ENCODE results near the gene BPGM. TPM values are rescaled to one million over a fixed set of nuclear protein-coding genes. Genes with fewer than 3 reads are reported as not detected.

The BPGM gene
- total and polyA plus RNA-seq, 2 experiments from 2014 or later, result 16.9 TPM

GRCh38 chr7:134694767-134695166 lies 48.1 kb downstream of the BPGM start (continued):
- TF ChIP-seq ZNF462 (CRISPR knock-in tag; IDR thresholded peaks at IDR 0.05) (no peak), ZNF114 (CRISPR knock-in tag; IDR thresholded peaks at IDR 0.05) (no peak), EZH2phosphoT487 (IDR thresholded peaks at IDR 0.05; ENCODE audit: unreplicated experiment) (no peak), JUNB (IDR thresholded peaks at IDR 0.05; ENCODE audit: unreplicated experiment) (no peak), STAT1 (IDR thresholded peaks at IDR 0.05; ENCODE audit: unreplicated experiment) (no peak)

GRCh38 chr7:134695321-134695860 lies 48.7 kb downstream of the BPGM start:
- Histone ChIP-seq H2AFZ (no peak overlapping the region), H3K9me2 (ENCODE audit: insufficient read depth) (no peaks in the 10 kb centered on the region), H3K4me3 (no peak overlapping the region), H4K20me1 (replicated peaks; ENCODE audit: insufficient read depth) (no peaks in the 10 kb centered on the region), H3K36me3 (ENCODE audit: insufficient read depth) (no peaks in the 10 kb centered on the region), H3K27me3 (ENCODE audit: insufficient read depth) (no peaks in the 10 kb centered on the region), H3K79me2 (replicated peaks; ENCODE audit: insufficient read depth) (no peaks in the 10 kb centered on the region), H3K27ac (ENCODE audit: low read depth) (no peak overlapping the region), H3K4me2 (no peak overlapping the region), H3F3A (replicated peaks; ENCODE audit: low read depth) (no peaks in the 10 kb centered on the region), H3K4me1 (ENCODE audit: insufficient read depth) (peaks cover 11% of the 10 kb centered on the region)
- Mint-ChIP-seq H3K27ac (no peak overlapping the region), H3K36me3 (ENCODE audit: low read depth) (no peaks in the 10 kb centered on the region), H3K9me3 (no peaks in the 10 kb centered on the region), H3K4me3 (no peak overlapping the region), H3K4me1 (peaks cover 14% of the 10 kb centered on the region), H3K27me3 (ENCODE audit: insufficient read depth, low read depth, poor library complexity) (peaks cover 13% of the 10 kb centered on the region)
- DNase-seq (ENCODE audit: low spot score), result no peak
- ATAC-seq, result no peak
- no peak for TF ChIP-seq REST (IDR thresholded peaks at IDR 0.05; ENCODE audit: unreplicated experiment)
- TF ChIP-seq EZH2phosphoT487 (IDR thresholded peaks at IDR 0.05; ENCODE audit: unreplicated experiment), result no peak
- no peak for TF ChIP-seq NANOG (IDR thresholded peaks at IDR 0.05; ENCODE audit: borderline replicate concordance)
- no peak for TF ChIP-seq ZNF114 (CRISPR knock-in tag; IDR thresholded peaks at IDR 0.05)
- TF ChIP-seq JUNB (IDR thresholded peaks at IDR 0.05; ENCODE audit: unreplicated experiment), result no peak
- TF ChIP-seq CTCF (conservative IDR thresholded peaks at IDR 0.05; ENCODE audit: low read depth in 2 of 2), result no peak
- TF ChIP-seq CREB1 (CRISPR knock-in tag; IDR thresholded peaks at IDR 0.05; ENCODE audit: low read depth), result no peak
- no peak for TF ChIP-seq POLR2AphosphoS5 (IDR thresholded peaks at IDR 0.05; ENCODE audit: low read depth)
